ENCODE results near the gene PPY.

DNA sequence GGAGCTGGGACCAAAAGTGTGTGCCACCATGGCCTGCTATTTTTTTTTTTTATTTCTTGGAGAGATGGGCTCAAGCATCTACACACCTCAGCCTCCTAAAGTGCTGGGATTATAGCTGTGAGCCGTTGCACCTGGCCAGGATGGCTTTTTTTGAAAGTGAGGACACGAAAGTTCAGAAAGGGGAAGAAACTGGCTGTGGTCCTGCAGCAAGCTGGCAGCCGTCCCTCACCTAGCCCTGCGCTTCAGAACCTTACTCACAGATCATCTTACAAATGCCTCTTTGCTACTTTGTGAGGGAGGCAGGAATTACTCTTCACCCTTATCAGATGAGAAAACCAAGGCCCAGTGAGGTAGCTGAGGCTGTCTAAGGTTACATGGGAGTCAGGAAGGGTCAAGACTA lies 4.5 kb upstream of the PPY start:
- TF ChIP-seq, protein P1, sequence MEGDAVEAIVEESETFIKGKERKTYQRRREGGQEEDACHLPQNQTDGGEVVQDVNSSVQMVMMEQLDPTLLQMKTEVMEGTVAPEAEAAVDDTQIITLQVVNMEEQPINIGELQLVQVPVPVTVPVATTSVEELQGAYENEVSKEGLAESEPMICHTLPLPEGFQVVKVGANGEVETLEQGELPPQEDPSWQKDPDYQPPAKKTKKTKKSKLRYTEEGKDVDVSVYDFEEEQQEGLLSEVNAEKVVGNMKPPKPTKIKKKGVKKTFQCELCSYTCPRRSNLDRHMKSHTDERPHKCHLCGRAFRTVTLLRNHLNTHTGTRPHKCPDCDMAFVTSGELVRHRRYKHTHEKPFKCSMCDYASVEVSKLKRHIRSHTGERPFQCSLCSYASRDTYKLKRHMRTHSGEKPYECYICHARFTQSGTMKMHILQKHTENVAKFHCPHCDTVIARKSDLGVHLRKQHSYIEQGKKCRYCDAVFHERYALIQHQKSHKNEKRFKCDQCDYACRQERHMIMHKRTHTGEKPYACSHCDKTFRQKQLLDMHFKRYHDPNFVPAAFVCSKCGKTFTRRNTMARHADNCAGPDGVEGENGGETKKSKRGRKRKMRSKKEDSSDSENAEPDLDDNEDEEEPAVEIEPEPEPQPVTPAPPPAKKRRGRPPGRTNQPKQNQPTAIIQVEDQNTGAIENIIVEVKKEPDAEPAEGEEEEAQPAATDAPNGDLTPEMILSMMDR (IDR thresholded peaks at IDR 0.05 in 8 of 11, conservative IDR thresholded peaks at IDR 0.05 in 3 of 11): no peak
- TF ChIP-seq POLR2AphosphoS5 (IDR thresholded peaks at IDR 0.05) (no peak), POLR2A (IDR thresholded peaks at IDR 0.05) (no peak)
